ENCODE results near the gene NT5C1B. TPM values are rescaled to one million over a fixed set of nuclear protein-coding genes. Genes with fewer than 3 reads are reported as not detected.

NT5C1B gene
- total RNA-seq, 1 donor from 2014 or later, result not detected

DNA sequence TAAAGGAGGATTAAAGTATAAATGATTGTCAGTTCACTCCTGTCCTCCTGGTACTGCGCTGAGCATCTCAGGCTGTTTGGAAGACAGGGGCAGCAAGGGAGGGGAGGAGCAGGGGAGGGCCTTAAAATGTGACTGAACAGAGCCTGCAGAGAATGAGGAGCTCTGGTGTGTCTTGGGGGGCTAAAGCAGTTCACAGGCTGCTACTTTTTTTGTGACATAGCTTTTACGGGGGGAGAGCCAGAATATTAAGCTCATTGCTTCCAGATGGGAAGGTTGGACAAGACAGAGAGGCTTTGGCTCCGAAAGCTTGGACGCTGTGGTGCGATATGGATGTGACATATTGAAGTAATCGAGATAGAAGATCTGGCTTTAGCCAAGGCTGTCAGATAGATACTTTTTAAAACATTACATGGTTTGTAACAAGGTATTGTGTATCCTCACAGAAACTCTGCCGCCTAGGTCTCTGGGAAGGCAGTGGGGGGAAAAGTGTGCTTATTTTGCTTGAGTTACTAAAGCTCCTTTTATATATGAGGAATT, 69.4 kb downstream of the NT5C1B start:
- FAIRE-seq (no peak), DNase-seq (ENCODE audit: low read depth) (no peak)
- no peaks in the 10 kb centered on the region for H3K27me3 ChIP-seq (ENCODE audit: control insufficient read depth, insufficient read depth, low read length)
- no peak overlapping the region for H3K4me3 ChIP-seq (ENCODE audit: low read depth, low read length)
- H3K36me3 ChIP-seq (ENCODE audit: control insufficient read depth, insufficient read depth, low read length), result no peaks in the 10 kb centered on the region
- TF ChIP-seq, protein P1, sequence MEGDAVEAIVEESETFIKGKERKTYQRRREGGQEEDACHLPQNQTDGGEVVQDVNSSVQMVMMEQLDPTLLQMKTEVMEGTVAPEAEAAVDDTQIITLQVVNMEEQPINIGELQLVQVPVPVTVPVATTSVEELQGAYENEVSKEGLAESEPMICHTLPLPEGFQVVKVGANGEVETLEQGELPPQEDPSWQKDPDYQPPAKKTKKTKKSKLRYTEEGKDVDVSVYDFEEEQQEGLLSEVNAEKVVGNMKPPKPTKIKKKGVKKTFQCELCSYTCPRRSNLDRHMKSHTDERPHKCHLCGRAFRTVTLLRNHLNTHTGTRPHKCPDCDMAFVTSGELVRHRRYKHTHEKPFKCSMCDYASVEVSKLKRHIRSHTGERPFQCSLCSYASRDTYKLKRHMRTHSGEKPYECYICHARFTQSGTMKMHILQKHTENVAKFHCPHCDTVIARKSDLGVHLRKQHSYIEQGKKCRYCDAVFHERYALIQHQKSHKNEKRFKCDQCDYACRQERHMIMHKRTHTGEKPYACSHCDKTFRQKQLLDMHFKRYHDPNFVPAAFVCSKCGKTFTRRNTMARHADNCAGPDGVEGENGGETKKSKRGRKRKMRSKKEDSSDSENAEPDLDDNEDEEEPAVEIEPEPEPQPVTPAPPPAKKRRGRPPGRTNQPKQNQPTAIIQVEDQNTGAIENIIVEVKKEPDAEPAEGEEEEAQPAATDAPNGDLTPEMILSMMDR (IDR thresholded peaks at IDR 0.05; ENCODE audit: insufficient read depth, low read length, severe bottlenecking), result no peak

GRCh38 chr2:18518116-18519111, 71.0 kb downstream of the NT5C1B start:
- FAIRE-seq, result no peak
- H3K4me3 ChIP-seq (ENCODE audit: low read depth, low read length), result no peak overlapping the region
- DNase-seq (ENCODE audit: low read depth), result peak; percentile 17
- H3K27me3 ChIP-seq (ENCODE audit: control insufficient read depth, insufficient read depth, low read length), result no peaks in the 10 kb centered on the region
- TF ChIP-seq, protein P1 (IDR thresholded peaks at IDR 0.05; ENCODE audit: insufficient read depth, low read length, severe bottlenecking), result no peak
- no peaks in the 10 kb centered on the region for H3K36me3 ChIP-seq (ENCODE audit: control insufficient read depth, insufficient read depth, low read length)

DNA sequence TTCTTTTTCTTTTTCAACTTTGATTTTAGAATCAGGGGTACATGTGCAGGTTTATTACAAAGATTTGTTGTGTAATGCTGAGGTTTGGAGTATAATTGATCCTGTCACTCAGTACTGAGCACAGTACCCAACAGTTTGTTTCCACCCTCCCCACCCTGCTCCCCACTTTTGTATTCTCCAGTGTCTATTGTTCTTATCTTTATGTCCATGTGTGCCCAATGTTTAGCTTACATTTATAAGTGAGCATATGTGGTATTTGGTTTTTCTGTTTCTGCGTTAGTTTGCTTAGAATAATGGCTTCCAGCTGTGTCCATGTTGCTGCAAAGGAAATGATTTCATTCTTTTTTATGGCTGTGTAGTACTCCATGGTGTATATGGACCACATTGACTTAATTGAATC, 72.0 kb downstream of the NT5C1B start:
- Histone ChIP-seq H3K27me3 (ENCODE audit: control insufficient read depth, insufficient read depth, low read length) (no peaks in the 10 kb centered on the region), H3K36me3 (ENCODE audit: control insufficient read depth, insufficient read depth, low read length) (no peaks in the 10 kb centered on the region), H3K4me3 (ENCODE audit: low read depth, low read length) (no peak overlapping the region)
- FAIRE-seq (no peak), DNase-seq (ENCODE audit: low read depth) (no peak)
- TF ChIP-seq, protein P1 (IDR thresholded peaks at IDR 0.05; ENCODE audit: insufficient read depth, low read length, severe bottlenecking), result no peak

DNA sequence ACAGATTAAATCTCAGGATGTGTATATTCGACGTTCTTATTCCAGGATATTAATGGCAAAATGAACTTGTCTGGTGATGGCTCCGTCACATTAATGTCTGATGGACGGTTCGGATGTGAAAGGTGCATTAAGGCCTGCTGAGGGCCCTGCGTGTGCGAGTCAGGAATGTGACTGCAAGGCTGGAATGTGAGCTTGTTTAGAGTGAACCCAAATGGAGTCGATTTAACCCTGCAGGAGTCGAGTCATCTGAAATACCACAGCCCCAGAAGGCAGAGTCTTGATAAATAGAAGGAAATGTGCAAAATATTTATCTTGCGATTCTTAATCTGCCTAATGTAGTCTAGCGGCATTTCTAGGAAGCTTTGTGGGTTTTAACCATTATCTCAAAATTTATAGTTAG, 73.3 kb downstream of the NT5C1B start:
- TF ChIP-seq, protein P1 (IDR thresholded peaks at IDR 0.05; ENCODE audit: insufficient read depth, low read length, severe bottlenecking), result no peak
- DNase-seq (ENCODE audit: low read depth) (no peak), FAIRE-seq (no peak)
- Histone ChIP-seq H3K36me3 (ENCODE audit: control insufficient read depth, insufficient read depth, low read length) (no peaks in the 10 kb centered on the region), H3K27me3 (ENCODE audit: control insufficient read depth, insufficient read depth, low read length) (no peaks in the 10 kb centered on the region), H3K4me3 (ENCODE audit: low read depth, low read length) (no peak overlapping the region)

- DNase-seq (ENCODE audit: low read depth) (no peak), FAIRE-seq (no peak)
- Histone ChIP-seq H3K4me3 (ENCODE audit: low read depth, low read length) (no peak overlapping the region), H3K36me3 (ENCODE audit: control insufficient read depth, insufficient read depth, low read length) (no peaks in the 10 kb centered on the region), H3K27me3 (ENCODE audit: control insufficient read depth, insufficient read depth, low read length) (no peaks in the 10 kb centered on the region)
- TF ChIP-seq, protein P1 (IDR thresholded peaks at IDR 0.05; ENCODE audit: insufficient read depth, low read length, severe bottlenecking), result no peak
Observed at GRCh38 chr2:18514526-18515461, 74.6 kb downstream of the NT5C1B start.

Other genes starting within 250 kb of the NT5C1B start
- 15.6 and 18.2 TPM in 2 replicates for gene RDH14, start 28.9 kb downstream of the NT5C1B start, total RNA-seq